ENCODE measurements around the gene APPL2.
"Not testable (repeated sequence)": the region's sequence is repeated elsewhere in the genome, so short reads cannot be mapped to it uniquely, and the experiment has no call there.

APPL2 gene

DNA sequence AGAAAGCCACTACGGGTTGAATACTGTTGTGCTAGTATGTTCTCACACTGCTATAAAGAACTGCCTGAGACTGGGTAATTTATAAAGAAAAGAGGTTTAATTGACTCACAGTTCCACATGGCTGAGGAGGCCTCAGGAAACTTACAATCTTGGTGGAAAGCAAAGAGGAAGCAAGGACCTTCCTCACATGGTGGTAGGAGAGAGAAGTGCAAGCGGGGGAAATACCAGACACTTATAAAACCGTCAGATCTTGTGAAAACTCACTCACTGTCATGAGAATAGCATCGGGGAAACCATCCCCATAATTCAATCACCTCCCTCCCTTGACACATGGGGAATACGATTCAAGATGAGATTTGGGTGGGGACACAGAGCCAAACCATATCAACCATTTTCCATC, 20.5 kb upstream of the APPL2 start:
- not testable (repeated sequence) for DNase-seq (ENCODE audit: low read depth in 2 of 2, low spot score in 1 of 2)

DNA sequence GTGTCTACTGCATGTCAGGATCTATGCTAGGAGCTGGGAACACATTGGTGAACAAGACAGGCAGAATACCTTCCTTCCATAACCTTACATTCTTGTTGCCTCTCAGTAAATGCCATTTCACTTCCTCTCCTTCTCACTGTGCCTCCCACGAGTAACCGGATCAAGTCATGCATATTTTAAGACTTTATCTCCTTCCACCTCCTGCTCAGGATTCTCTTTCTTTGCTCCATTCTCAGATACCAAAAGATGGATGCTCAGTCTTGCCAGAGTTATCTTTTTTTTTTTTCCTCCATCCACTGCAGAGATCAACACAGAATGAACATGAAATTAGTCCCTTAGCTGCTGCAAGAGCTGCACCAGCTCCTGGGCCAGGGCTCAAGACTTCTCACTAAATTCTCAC, 20.0 kb upstream of the APPL2 start:
- no peak for DNase-seq (ENCODE audit: low read depth in 2 of 2, low spot score in 1 of 2)

DNA sequence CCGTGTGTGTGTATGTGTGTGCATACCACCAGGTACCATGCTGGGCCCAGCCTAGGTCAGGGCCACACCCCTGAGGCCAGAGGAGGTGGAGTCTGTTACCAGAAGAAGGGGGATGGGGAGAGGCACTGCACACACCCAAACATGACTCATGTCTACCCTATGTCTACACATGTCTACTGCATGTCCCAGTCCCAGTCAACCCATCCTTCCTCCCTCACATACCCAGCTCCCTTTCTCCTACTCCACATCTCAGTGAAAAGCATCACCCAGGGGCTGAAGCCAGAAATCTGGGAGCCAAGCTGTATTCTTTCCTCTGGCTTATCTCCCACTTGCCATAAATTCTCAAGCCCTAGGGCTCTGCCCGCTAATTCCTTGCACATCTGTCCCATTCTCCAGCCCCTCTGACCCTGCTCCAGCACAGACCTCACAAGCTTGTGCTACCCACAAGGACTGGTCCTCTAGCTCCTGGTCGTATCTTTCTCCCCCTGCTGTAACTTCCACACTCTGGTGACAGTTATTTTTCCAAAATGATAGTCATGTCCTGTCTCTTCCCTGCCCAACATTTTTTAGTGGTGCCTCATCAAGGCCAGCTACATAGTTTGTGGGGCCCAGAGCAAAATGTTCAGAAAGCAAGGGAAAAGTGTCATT, 18.0 kb upstream of the APPL2 start:
- no peak for DNase-seq (ENCODE audit: low read depth in 2 of 2, low spot score in 1 of 2)

DNA sequence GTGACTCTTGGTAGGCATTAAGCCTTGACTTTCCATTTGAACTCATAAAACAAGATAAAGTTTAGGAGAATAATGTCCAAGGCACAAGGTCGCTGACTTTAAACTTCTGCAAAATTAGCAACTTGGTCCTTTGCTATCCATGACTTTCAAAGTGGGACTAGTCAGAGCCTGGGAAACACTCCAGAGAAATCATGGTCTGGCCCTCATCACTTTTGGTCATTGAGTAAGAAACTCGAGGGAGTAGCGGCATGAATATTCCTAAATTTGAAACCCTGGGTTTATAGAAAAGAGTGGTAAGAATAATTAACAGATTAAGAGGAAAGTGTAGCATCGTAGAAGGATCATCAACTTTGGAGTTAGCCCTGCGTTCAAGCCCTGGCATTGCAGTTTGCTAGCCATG, 16.9 kb upstream of the APPL2 start:
- no peak for DNase-seq (ENCODE audit: low read depth in 2 of 2, low spot score in 1 of 2)

DNA sequence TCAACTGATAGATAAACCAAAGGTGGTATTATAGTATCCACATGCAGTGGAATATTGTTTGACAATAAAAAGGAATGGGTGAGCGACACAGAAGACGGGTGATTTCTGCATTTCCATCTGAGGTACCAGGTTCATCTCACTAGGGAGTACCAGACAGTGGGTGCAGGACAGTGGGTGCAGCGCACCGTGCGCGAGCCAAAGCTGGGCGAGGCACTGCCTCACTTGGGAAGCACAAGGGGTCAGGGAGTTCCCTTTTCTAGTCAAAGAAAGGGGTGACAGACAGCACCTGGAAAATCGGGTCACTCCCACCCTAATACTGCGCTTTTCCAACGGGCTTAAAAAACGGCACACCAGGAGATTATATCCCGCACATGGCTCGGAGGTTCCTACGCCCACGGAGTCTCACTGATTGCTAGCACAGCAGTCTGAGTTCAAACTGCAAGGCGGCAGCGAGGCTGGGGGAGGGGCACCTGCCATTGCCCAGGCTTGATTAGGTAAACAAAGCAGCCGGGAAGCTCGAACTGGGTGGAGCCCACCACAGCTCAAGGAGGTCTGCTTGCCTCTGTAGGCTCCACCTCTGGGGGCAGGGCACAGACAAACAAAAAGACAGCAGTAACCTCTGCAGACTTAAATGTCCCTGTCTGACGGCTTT, 9.9 kb upstream of the APPL2 start:
- not testable (repeated sequence) for DNase-seq (ENCODE audit: low read depth in 2 of 2, low spot score in 1 of 2)

DNA sequence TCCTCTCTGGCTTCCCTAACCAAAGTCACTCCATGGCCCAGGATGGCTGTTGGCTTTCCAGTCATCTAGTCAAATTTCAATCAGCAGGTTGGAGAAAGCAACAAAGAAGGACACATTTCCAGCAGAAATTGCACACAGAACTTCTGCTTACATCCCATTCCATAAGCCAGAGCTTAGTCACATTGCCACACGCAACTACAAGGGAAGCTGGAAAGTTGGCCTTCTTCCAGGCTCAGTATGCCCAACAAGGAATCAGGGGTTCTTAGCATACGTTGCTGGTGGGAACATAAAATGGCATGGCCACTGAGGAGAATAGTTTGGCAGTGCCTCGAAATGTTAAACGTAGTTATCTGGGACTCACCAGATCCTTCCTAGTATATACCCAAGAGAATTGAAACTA, 9.3 kb upstream of the APPL2 start:
- no peak for DNase-seq (ENCODE audit: low read depth in 2 of 2, low spot score in 1 of 2)

DNA sequence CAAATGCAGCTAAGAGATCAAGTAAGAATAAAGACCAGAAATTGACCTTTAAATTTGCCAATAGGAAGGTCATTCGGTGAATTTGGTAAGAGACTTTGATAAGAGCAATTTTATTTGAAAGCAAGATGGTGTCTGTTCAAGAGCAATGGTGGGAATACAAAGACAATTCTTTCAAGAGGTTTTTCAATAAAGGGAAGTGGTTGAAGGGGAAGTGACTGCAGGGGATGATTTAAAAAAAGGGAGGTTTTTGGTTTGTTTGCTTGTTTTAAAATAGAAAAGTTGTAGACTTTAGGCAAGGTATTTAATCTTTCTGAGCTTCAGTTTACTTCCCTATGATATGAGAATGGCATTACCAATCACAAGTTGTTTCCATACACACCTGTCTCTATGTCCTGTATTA, 4.3 kb upstream of the APPL2 start:
- DNase-seq (ENCODE audit: low read depth in 2 of 2, low spot score in 1 of 2), result no peak

DNA sequence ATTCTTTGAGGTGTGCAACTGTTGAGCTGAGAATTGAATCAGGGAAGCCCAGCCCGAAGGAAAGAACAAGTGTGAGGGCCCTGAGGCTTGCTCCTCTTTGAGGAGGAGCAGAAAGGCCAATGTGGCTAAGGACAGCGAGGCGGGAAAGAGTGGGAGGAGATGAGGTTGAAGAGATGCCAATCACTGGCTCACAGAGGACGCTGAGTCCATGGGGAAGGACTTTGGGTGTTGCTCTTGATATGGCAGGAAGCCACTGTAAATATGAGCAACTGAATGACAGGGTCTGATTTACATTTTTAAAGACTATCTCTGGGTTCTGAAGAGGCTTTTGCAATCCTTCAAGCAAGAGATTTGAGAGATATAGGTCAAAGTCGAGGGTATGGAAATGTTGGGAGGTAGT, 3.3 kb upstream of the APPL2 start:
- no peak for DNase-seq (ENCODE audit: low read depth in 2 of 2, low spot score in 1 of 2)

DNA sequence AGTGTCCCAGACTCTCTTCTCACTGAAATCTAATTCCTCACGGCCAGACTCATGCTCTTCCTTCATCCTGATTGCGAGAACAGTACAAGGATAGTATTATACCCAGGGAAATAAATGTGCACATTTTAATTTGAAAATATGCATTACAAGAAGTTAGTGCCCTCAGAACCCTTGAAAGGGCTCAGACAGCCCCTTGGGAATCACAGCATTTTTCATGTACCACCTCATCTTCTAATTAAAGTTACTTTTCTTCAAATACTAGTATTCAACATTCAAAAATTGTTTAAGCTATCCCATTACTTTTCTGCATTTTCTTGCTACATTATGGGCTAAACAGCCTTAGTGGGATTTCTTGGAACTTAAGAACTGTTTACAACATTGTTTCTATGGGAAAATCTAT, 1.7 kb upstream of the APPL2 start:
- no peak for DNase-seq (ENCODE audit: low read depth in 2 of 2, low spot score in 1 of 2)

DNA sequence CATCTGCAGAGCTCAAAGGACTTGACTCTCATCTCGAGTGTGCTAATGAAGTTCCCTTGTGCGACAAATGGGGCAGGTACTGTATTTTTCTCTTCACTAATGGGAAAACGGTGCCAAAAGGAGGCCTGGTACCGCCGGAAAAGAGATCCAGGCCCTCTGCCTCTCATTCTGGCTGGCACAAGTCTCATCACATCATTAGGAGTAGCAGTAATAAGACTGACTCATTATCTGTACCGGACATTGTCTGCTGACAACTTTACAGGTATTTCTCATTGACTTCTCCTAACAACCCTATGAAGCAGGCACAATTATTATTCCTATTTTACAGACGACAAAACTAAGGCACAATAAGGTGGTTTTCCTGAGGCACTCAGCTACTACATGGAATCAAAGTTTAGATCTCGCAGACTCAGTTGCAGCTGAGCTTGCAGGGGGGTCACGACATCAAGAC, 668 bp downstream of the APPL2 start:
- DNase-seq (ENCODE audit: low read depth in 2 of 2, low spot score in 1 of 2), result no peak

DNA sequence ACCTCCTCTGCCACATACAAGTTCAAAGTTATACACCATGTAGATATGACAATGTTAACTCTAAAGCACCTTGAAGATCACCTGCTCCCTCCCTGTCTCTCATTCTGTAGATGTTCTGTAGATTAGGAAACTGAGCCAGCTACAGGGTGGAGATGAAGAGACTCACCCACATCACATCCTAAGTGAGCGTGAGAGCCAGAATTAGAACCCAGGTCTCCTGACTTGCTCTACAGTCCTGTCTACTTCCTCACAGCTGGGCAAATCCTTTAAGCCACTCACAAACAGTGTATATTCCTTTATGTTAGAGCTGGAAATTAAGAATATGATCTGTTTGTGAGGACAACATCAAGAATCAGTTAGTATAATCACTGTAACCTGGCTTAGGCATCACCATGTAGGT, 1.8 kb downstream of the APPL2 start:
- DNase-seq (ENCODE audit: low read depth in 2 of 2, low spot score in 1 of 2), result no peak

DNA sequence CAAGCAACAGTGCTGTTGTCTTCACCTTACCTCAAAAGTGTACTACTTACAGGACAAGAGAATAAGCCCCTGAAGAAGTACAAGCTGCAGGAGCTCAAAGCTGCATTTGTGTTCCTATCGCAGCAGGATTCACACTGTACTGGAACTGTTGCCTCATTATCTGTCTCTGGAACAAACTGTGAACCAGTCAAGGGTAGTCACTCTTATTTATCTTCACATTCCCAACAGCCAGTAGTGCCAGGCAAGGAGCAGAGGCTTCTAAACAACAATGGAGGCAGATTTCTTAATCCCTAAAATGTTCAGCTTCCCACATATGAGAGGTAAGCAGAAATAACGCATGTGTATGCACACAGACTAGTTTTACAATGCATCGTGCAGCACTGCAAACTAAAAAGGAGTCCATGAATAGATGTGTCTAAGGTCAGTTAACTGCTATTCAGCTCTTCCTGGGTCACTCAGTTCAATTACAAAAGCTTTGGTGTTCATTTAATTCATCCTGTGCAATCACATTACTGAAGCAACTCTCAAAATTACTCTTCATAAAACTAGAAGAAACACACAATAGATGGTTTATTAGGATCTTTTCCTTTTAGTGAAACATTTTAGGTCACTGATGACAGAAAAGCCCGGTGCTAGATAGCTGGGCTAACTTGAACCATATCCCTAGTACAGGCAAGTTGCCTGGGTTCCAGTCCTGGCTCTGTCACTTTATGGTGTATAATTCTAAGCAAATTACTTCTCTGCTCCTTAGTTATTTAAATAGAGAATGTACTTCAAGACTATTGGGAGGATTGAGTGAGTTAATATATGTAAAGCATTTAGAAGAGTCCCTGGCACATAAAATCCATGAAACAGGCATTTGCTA, 2.7 kb downstream of the APPL2 start:
- no peak for DNase-seq (ENCODE audit: low read depth in 2 of 2, low spot score in 1 of 2)

DNA sequence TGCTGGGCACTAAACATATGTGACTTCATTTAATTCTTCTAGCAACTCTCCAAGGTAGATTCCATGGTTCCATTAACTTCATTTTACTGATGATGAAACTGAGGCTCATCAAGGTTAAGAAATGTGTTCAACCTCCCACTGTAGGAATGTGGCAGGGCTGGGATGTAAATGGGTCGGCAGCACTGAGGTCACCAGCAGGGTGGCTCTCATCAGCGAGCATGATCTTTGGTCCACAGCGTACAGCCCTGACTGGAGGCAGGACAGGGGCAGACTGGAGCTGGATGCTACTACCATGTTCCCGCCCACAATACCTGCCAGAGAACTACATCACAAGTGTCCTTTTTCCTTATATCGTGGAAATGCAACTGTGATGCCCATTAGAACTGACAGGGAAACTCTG, 4.6 kb downstream of the APPL2 start:
- no peak for DNase-seq (ENCODE audit: low read depth in 2 of 2, low spot score in 1 of 2)

DNA sequence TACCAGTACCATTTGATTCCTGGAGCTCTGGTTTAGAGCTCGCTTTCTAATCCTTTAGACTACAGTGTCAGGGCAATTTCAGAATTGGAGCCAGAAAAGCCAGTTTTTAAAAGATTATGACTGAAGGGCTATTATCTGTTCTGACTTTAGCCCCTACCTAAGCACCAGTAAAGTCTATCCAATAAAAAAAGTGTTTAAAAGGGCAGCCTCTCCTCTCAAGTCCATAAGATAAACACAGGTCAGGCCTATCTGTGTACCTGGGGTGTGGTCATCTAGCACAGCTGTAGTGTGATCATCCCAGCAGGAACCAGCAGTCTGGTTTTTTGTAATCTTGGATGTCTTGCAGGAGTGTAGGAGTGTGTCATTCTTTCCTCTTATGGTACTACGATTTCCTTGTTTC, 6.6 kb downstream of the APPL2 start:
- no peak for DNase-seq (ENCODE audit: low read depth in 2 of 2, low spot score in 1 of 2)

DNA sequence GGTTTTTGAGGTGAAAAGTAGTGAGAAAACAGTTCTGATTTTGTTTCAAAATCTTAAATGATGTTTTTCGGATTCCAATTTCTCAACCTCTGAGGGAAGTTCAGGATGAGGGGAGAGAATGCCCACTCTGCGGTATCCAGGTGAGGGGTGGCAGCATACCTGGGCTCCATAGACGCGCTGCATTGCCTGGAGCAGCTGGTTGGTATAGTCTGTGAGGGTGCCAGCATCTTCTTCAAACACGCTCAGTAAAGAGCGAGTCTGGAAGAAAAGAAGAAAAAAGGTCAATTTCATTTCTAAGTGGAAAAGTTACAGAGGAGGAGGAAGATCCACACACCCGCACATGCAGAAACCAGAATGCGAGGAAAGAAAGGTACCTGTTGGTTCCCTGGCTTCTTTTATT, 7.0 kb downstream of the APPL2 start:
- no peak for DNase-seq (ENCODE audit: low read depth in 2 of 2, low spot score in 1 of 2)

DNA sequence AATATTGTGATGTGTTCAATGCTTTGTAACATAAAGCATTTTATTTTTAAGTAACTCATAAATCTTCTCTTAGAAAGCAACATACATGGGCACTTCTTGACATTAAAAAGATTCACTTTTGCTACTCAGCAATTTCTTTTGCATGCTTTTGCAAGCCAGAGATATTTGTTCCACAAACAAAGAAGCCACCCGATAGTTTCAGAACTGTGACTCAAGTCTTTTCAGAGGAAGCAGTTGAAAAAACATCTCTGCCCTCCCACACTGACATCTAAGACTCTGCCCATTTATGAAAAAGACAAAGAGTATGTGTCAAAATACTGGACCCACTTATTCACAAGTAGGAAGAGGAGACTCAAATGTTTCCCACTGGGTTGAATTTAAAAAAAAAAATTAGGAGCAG, 7.5 kb downstream of the APPL2 start:
- no peak for DNase-seq (ENCODE audit: low read depth in 2 of 2, low spot score in 1 of 2)

DNA sequence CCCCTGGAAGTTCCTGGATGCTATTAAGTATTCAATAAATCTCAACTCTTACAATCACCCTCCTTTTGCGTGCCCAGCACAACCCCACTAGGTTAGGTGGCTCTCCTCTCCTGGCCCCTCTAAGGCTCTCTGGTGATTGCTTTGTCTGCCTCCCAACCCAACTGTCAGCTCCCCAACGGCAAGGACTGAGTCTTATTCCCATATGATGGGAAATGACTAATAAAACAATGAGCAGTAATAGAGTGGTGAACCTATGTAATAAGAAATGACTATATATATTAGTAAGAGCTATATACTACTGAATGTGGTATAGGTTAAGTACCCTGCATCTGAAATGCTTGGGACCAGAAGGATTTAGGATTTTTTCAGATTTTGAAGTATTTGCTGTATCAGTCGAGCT, 8.1 kb downstream of the APPL2 start:
- DNase-seq (ENCODE audit: low read depth in 2 of 2, low spot score in 1 of 2), result no peak

DNA sequence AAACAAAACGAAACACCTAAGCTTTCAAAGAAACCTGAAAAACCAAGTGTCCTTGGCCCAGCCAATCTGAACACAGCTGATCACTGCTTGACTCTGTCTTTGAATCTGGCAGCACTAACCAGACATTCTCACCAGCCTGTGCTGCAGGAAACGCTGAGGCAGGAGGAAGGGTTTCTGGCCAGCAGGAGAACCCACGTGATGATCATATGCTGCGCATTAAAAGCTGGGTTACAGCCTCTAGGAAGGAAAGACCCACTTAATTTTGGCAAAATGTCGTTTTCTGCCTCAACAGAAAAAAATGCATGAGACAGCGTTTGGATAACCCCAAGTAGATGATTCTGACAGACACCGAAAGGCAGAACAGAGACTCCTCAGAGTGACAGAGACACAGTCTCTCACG, 9.8 kb downstream of the APPL2 start:
- no peak for DNase-seq (ENCODE audit: low read depth in 2 of 2, low spot score in 1 of 2)

DNA sequence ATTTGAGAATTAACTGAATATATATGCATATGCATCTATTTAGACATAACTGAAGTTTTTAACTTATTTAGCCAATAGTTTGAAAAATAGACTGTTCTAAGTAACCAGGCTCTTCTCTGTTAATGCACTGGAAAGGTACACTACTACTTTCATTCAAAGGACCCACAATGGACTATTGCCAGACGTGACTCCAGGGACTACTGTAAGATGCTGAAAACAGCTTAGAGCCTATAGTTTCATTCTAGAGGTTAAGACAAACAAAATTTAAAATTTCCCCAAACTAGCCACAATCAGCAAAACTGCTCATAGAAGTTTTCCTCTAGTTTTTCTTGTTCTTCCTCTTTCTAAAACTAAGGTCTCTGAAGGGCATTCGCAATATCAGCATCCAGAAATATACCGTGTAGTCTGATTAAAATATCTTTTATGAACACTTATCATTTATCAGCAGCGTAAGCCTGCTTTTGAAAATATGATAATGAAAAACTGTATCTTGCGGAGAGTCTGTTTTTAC, 10.4 kb downstream of the APPL2 start:
- DNase-seq (ENCODE audit: low read depth in 2 of 2, low spot score in 1 of 2), result no peak

DNA sequence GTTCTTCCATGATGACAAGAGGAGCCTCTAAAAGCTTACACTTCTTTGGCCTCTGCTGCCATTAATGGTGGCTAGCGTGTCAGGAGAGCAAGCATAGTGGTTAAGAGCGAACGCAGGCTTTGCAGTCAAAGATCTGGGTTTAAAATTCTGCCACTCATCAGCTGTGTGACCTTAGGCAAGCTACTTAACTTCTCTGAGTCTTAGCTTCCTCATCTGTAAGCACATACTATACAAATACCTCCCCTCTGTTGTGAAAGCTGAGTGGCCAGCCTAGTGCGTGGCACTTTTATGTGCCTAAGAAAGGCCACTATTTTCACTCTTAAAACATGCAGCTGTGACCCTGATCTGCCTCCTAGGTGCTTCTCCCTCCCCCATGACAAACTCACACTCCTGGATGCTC, 11.6 kb downstream of the APPL2 start:
- DNase-seq (ENCODE audit: low read depth in 2 of 2, low spot score in 1 of 2), result no peak

DNA sequence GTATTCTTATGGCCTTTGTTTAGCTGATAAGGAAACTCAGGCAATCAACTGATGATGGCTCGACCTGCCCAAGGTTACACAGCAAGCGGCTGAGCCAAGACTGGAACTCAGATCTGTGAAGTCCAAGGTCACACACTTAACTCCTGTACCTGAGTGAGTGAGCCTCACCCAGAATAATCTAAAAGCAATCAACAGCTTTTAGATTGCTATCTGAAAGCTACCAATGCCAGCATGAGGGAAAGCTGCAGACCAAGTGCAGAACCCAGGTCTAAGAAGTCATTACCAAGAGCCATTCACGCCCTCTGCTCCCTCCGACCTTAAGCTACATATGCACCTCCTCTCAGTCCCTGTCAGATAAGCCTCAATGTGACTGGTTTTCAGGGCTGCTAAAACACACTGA, 12.1 kb downstream of the APPL2 start:
- DNase-seq (ENCODE audit: low read depth in 2 of 2, low spot score in 1 of 2), result no peak

DNA sequence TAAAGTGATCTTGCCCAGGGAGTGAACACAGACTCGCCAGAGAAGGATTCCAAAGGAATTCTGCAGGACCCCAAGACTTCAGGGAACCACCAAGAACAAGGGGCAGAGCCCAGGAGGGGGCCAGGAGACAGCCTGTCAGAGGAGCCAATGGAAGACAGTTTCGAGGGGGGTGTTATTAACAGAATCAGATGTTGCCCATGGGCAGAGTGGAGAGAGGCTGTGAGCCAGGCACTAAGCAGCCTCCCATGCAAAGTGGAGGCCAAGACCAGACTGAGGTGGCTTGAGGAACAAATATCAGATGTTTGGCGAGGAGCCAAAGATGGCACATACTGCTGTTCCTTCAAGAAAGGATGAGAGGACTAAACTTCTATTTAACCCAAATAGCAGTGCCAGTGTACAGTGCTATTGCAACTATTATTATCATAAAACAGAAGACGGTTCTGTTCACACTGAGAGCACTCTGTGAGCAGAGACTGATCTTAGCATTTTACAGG, 12.6 kb downstream of the APPL2 start:
- DNase-seq (ENCODE audit: low read depth in 2 of 2, low spot score in 1 of 2), result no peak

All from stimulated activated CD8-positive, alpha-beta memory T cell treated with anti-CD3 and anti-CD28 coated beads, Interleukin-4, amount 100 ng/mL, for 4 hours (primary cell).